Smooth muscle cell of the pulmonary artery (primary cell): ENCODE results near the gene OSGEP. TPM values are rescaled to one million over a fixed set of nuclear protein-coding genes. Genes with fewer than 3 reads are reported as not detected.

Experiments
- total RNA-seq: library from RNA; depleted of rRNA; stranded (reverse); fragments of >200 nt; gene quantifications from 2 replicates; pipeline ENCODE4 v1.2.3, GENCODE V29; 2014

The OSGEP gene
- total RNA-seq = 20.0 and 20.4 TPM in 2 replicates

DNA sequence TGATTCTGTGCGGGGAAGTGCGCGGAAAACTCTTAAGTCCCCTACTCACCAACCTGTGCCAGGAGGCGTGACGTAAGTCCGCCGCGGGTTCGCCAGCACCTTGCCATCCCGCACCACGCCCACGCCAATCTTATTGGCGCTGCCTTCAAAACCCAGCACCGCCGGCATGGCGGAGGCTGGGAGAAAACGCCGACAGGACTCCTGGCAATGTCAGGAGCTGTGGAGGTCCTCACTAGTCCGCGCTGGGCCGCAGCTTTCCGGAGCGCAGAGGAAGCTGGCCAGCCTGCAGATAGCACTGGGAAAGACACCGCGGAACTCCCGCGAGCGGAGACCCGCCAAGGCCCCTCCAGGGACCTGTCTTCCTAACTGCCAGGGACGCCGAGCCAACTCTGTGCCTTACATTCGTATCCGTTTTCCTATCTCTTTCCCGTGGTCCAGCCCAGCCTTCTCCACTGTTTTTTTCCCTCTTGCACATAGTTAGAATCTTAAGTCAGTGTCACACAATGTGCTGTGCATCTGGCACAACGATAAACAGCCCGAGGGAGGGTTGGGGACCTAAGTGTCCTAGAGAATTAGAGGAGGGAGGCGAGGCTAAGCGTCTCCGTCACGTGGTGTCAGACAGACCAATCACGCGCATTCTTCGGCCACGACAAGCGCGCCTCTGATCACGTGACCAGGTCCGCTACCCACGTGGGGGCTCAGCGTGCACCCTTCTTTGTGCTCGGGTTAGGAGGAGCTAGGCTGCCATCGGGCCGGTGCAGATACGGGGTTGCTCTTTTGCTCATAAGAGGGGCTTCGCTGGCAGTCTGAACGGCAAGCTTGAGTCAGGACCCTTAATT lies at the start of gene OSGEP, which contains the start of gene APEX1:
OSGEP (minus strand) TSS at position 297 of the 839 bp plus-strand sequence; CDS start at position 168, 129 bp downstream.
APEX1 (plus strand) TSS at position 711 of the 839 bp plus-strand sequence. CDS start 420 bp downstream, outside the sequence.

DNA sequence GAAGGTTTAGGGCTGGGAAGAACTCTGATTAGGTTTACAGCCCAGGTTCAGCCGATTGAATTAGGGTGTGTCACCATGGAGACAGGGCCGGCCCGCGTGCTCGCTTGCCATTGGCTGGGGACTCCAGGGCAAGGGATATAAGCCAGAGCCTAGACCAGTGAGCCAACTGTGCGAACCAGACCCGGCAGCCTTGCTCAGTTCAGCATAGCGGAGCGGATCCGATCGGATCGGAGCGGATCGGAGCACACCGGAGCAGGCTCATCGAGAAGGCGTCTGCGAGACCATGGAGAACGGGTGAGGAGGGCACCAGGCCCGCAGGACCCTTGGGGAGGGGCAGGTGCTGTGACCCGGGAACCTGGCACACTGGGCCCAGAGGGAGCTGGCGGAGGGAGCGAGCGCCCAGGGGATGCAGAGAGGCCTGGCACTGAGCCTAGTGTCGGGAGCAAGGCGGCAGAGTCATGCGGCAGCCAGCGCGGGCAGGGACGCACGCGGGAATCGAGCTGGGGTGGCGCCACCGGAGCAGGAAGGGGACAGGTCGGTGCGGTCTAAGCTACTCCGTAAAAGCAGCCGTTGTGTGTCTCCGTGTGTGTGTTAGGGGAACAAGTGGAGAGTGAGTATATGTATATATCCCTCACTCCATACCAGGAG lies 14.8 kb upstream of the OSGEP start, which contains the start of gene PNP:
PNP (plus strand) TSS at position 165 of the 648 bp plus-strand sequence; CDS start at position 284, 119 bp downstream.

GRCh38 chr14:20461225-20462141 lies 6.9 kb upstream of the OSGEP start, which contains the start of gene PIP4P1:
TSS of gene PIP4P1 (minus strand) at chr14:20461434. CDS start at chr14:20461325, 109 bp downstream.

DNA sequence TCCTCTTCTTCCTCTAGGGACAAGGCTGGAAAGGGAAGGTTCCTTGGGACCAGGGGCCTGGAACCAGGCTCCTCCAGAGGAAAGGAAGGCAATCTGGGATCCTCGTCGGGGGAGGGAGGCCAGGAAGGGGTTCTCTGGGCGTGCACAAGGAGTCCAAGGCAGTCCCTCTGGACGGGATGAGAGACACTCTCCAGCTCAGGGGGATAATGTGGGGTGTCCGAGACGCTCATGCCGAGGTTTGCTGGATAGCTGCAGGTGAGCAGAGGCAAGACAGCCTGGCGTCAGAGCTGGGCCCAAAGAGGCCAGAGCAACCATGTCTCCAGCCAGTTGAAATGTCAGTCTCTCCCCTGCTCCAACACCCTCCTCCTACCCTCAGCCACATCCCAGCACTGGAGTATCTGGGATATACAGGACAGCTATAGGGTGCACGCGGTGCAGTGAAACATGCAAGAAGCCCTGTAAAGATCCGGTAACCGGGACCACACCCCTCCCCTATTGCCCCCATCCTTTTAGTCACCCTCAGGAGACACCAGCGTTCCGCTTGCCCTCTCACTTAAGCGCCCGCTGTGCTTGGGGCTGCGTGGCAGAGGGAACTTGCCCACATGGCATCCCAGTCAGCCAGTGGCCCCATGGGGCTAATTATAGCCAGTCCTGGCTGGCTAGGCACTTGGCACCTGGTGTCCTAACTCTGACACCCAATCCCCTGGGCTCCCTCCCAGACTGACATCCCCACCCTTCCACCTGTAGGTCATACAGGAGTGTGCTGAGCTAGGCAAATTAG lies 18.8 kb downstream of the OSGEP start, which contains the start of gene KLHL33:
KLHL33 (minus strand) TSS at position 585 of the 781 bp plus-strand sequence; CDS start at position 230, 355 bp downstream.

DNA sequence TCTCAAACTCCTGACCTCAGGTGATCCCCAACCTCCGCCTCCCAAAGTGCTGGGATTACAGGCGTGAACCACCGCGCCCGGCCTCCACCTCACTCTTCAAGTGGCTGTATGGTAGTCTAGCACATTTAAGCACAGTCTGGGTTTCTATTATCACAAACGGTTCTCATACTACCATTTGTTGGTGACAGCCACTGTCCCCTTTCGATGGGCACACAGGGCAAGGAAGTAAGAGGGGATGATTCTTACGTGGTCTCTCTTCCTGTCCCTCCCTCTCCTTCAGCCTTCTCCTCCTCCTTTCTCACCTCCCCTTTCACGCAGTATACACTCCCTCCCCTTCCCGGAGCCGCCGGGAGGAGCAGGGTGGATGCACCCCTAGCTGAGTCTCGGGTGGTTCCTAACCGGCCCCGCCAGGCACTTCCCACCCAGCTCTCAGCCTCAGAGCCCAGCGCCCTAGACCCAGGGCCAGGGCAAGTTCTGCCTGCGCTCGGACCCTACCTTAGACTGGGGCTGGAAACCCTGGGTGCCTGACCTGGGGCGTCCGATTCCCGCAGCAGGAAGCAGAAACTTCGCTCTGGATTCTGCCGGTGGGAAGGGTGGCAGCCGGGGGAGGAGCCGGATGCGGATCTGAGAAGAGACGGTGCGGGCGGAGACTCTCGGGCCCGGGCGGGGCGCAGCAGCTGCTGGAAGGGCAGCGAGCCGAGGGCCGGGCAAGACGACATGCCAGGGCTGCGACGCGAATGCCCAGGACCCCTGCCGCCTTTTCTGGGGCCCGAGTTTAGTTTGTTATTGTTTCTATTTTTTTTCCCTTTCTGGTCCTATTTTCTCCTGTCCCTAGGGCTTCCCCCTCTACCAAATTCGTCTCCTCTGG lies 41.5 kb downstream of the OSGEP start, which contains the start of gene TEP1:
TEP1 (minus strand) TSS at position 626 of the 868 bp plus-strand sequence. CDS start 5,062 bp downstream, outside the sequence.

Other genes with a start within 250 kb of the OSGEP start
- not detected in 2 replicates for gene OR11H6, start 231.1 kb downstream of the OSGEP start, total RNA-seq
- gene OR11H7, start 225.8 kb downstream of the OSGEP start, total RNA-seq = not detected in 2 replicates
- not detected in 2 replicates for gene OR11H4, start 215.5 kb downstream of the OSGEP start, total RNA-seq
- 16.2 and 17.1 TPM in 2 replicates for gene TTC5, start 148.9 kb downstream of the OSGEP start, total RNA-seq
- 34.1 and 36.6 TPM in 2 replicates for gene CCNB1IP1, start 121.5 kb downstream of the OSGEP start, total RNA-seq
- 6.3 and 6.9 TPM in 2 replicates for gene PARP2, start 111.2 kb downstream of the OSGEP start, total RNA-seq
- 31.5 and 35.2 TPM in 2 replicates for gene TEP1, start 41.3 kb downstream of the OSGEP start, total RNA-seq
- 0.03 and 0.07 TPM in 2 replicates for gene KLHL33, start 18.6 kb downstream of the OSGEP start, total RNA-seq
- gene APEX1, start 414 bp upstream of the OSGEP start, total RNA-seq = 38.8 and 55.3 TPM in 2 replicates
- 17.9 and 22.4 TPM in 2 replicates for gene PIP4P1, start 6.6 kb upstream of the OSGEP start, total RNA-seq
- 11.5 and 34.8 TPM in 2 replicates for gene PNP, start 14.6 kb upstream of the OSGEP start, total RNA-seq
- gene RNASE10, start 50.7 kb upstream of the OSGEP start, total RNA-seq = not detected in 2 replicates
- gene RNASE9, start 106.2 kb upstream of the OSGEP start, total RNA-seq = not detected in 2 replicates
- not detected in 2 replicates for gene RNASE11, start 133.2 kb upstream of the OSGEP start, total RNA-seq
- not detected in 2 replicates for gene RNASE12, start 136.6 kb upstream of the OSGEP start, total RNA-seq
- not detected in 2 replicates for gene OR6S1, start 186.9 kb upstream of the OSGEP start, total RNA-seq
- gene RNASE4, start 229.7 kb upstream of the OSGEP start, total RNA-seq = 58.3 and 59.6 TPM in 2 replicates
- 6.8 and 8.1 TPM in 2 replicates for gene ANG, start 234.0 kb upstream of the OSGEP start, total RNA-seq